GM21723 (cell line): ENCODE measurements around the gene MRTFB.
"Not testable (repeated sequence)": the region's sequence is repeated elsewhere in the genome, so short reads cannot be mapped to it uniquely, and the experiment has no call there.

Experiments used
- ATAC-seq: cut with Tn5 transposase; IDR thresholded peaks from one replicate; pipeline ENCODE4 v1.9.1; 2021; ENCODE audit warnings: mild to moderate bottlenecking, moderate library complexity; ENCODE audit not compliant: unreplicated experiment

MRTFB gene

DNA sequence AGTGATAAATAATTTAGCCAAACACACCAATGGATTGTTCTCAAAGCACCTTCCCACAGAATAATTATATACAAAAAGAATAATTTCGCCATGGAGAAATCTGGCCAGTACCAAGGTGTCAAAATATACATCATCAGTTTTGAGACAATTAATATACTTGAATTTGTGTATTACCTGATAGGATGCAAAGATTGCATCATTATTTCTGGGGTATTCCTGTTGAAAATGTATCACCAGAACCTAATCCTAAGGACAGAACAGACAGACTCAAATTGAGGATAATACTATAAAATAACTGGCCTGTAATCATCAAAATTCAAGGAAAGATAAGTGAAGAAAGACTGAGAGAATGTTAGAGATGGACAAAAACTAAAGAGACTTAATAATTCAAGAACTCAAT lies 111.9 kb downstream of the MRTFB start:
- ATAC-seq: no peak

DNA sequence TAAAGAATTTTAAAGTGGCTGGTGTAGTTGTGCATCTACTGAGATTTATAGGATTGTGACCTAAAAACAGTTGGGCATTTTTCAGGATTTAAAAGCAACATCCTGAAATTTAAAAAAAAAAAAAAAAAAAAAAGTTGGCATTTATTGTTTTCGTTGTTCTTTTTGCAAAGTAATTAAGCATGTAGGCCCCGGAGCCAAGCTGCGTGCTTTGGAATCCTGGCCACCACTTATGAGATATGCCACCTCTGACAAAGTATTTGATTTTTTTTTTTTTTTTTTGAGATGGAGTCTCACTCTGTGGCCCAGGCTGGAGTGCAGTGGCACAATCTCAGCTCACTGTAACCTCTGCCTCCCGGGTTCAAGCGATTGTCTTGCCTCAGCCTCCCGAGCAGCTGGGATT lies 112.8 kb downstream of the MRTFB start:
- not testable (repeated sequence) for ATAC-seq

DNA sequence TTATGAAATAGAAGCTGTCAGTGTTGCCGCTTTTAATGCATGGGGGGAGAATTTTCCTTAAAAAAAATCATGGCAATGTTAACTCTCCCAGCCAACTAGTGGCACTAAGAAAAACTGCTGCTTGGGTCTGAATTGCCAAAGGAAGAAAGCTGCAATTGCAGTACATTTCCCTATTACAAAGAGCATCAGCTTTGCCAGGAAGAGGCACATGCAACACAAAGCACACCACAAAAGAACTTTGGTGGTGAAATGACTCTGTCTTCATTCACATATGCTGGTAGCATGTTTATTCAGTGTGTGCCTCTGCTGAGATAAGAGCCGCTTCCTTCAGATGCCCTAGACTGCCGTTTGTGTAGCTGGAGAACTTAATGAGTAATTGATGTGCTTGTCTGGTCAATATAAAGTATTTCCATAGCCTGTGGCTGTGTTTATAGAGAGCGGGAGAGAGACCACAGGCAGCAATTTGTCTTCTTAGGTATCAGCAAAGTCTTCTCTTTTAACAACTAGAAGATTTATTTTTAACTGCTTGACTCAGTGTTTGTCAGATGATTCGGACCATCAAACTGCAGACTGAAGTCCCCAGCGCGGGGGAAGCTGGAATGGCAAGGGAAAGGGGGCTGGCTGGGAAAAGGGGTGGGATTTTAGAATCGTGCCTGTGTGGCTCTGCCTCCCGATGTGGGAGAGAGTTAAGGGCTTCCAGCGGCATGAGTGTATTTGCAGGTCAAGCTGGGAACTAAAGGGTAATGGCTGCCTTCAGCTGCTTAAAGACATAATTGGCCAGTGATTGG lies 115.1 kb downstream of the MRTFB start:
- no peak for ATAC-seq

DNA sequence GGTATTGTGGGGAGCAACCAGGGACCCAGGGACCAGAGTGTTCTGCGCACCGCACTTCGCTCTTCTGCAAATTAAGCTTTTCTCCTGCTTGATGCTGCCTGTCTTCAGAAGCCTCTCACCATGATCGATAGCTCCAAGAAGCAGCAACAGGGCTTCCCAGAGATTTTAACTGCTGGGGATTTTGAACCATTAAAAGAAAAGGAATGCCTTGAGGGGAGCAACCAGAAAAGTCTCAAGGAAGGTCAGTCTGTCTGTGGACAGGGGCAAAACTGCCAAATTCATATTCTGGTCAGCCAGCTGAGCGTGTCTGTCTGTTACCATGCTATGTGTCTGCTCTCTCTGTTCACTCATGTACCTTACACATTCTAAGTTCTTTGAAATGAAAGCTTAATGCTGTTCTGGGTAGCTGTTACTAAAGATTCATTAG lies 115.7 kb downstream of the MRTFB start:
- ATAC-seq: no peak

DNA sequence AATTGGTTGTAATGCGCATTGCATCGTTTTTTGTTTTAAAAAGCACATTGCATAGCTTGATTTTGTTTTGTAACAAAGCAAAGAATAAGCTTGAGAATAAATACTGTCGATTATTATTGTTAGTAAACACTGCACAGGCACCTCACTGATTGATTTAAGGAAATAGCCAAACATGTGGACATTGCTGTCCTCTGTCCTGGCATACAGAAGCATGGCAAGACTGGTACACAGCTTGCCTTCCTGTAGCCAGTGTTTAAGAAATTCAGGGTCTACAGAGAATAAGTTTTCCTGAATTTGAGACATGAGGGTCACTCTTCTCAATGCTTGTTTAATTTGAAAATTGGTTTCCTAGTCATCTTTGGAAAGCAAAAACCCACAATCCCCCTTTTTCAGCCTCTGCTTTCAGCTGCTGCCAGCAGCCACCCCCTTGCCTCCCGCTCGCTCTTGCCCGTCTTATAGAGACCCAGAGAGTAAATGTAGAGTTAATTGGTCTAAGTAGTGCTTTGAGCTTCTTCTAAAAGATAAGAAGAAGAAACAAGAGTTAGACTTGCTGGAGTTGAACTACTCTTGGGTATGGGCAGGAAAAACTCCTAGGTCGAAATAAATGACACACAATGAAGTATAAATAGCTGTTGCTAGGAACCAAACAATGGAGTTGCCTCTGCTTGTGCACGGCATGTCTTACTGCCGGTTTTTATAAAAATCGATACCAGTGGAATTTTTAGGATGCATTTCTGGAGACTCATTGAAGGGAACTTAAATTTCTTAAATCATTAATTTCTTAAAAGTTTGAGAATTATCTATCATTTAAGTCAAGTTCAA lies 116.6 kb downstream of the MRTFB start:
- no peak for ATAC-seq

DNA sequence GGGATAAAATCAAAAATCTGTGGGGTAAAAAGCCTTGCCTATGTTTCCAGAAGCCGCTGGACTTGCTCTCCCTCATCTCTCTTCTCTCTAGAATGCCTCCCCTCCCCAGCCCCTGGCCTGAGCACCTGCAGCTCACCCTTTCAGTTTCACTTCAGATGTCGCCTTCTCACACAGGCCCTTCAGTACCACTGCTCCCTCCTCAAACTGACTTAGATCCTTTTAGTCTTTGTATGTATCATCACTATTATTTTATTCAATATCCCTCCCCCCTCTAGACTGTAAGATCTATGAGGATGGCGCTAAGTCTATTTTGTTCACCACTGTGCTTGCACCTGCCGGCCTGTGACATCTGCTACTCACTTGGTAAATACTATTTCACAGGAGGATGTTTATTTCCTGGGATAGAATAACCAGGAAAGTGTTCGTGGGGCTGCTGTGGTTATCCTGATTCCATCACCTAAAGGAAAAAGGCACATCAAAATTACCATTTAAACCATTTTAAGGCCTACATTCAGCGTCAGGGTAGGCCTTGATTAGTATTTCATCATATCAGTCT lies 122.3 kb downstream of the MRTFB start:
- peak; percentile 97 for ATAC-seq

DNA sequence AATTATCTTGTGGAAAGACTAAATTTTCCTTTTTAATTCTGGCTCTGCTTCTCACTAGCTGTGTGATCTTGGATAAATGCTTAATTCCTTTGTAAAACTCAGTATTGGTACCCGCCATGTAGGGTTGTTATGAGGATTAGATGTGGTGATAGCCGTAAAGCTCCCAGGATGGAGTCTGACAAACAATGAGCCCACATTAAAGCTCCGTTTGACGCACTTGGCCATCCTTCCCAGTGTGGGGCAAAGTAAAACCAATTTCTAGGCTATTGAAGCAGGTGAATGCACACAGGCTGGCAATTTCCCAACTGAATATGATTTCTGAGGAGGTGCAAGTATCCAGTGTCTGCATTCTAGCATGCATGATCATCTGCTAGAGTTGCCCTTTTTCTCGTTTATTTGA lies 123.6 kb downstream of the MRTFB start:
- no peak for ATAC-seq

DNA sequence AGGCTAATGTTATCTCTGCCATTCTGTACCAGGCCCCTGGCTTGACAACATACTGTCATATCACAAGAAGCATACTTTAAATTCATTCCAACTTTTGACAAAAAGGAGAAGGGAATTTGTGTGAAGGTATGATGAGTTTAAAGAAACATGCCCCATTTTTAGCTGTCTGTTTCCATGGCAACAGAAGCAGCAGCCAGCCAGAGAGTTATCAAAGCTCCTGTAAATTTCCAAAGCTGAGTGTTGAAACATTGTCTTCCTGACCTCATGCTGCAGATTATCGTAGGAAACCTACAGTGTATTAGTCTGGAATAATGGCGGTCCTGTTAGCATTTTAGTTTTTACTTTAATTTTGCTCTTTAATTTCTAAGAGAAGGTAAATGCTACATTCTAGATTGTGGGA lies 124.9 kb downstream of the MRTFB start:
- no peak for ATAC-seq

DNA sequence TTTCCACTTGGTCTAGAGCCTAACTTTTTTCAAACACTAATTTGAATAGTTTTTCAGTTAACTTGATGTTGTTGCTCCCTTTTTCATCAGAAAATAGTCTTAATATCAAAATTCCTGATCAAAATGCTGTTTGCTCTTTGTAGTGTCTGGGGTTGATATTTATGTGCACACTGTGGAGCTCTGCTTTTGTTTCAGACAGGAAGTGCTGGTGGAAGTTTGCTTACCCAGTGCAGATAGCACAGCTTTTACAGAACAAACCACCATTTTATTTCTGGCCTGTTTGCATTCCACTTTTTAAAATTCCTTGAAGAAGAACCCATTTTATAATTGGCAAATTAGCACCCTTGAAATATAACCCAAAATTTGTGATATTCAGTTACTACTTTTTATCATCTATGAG lies 125.4 kb downstream of the MRTFB start:
- no peak for ATAC-seq

DNA sequence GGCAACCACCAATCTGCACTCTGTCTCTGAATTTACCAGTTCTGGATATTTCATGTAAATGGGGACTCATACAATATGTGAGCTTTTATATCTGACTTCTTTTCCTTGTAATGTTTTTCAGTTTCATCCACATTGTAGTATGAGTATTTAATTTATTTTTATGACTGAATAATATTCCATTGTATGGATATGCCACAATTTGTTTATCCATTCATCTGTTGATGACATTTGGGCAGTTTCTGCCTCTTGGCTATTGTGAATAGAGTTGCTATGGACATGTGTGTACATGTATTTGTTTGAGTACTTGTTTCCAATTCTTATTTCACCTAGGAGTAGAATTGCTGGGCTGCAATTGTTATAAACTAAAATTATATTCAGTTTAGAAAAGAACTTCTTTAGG lies 126.9 kb downstream of the MRTFB start:
- no peak for ATAC-seq

DNA sequence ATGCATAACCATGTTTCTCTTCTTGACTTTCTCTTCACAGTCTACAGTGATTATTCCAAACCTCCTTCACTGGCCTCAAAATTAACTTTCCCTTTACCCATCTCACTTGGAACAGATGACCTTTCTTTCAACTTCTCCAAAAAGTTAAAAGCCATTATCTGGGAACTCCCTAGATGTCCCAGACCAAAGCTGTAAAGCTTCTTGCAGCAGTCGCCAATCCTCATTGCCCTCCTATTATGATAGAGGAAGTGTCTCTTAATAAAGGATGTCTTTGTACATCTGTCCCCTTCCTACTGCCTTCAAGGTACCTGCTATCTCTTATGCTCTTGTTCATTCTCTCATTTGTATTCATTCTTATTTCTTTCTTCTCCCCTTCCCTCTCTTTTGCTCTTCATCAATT lies 127.5 kb downstream of the MRTFB start:
- ATAC-seq: no peak

DNA sequence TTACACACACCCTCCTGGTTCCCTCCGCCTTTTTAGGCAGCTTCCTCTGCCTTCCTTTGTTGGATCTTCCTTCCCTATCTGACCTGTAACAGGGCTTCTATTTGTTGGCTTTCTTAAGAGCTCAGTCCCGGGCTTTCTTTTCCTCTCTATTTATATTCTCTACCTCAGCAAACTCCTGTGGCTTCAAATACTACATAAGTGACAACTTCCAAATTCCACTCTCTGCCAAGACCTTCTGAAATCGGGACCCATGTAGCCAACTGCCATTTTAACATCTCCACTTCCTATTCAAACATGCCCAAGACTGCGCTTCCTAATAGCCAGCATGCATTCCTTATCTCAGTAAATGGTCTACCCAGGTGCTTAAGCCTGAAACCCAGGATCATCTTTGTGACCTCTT lies 128.1 kb downstream of the MRTFB start:
- no peak for ATAC-seq

DNA sequence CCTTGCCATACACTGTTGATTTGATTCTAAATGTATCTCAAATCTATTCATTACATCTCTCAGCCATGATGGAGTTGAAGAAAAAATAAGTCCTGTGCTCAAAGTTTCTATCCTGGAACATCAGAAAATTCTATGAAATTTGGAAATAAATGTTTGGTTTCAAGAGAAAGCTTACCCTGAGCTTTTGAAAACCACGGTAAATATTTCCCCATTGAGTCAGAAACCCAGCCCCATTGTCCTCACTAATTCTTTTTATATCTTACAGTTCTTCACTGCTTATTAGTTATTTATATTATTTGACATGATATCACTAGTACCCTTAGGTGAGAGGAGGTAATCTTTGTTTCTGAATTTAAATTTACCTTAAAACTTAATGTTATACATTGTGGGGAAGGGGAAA lies 128.5 kb downstream of the MRTFB start:
- no peak for ATAC-seq

DNA sequence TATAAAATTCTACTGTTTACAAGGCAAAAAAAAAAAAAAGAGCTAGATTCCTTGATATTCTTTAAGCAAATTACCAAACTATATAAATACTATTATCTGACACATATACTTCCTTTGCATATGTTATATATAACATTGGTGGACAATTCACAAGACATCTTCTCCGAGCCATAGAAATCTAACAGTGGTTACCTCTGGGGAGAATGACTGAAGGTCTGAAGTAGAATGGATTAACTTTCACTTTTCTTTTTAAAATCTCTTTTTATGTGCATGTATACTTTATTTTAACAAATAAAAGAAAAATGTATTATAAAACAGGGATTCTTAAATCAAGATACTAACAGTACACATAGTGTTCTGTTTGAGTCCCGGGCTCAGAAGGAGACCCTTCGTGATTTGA lies 131.0 kb downstream of the MRTFB start:
- ATAC-seq: no peak

DNA sequence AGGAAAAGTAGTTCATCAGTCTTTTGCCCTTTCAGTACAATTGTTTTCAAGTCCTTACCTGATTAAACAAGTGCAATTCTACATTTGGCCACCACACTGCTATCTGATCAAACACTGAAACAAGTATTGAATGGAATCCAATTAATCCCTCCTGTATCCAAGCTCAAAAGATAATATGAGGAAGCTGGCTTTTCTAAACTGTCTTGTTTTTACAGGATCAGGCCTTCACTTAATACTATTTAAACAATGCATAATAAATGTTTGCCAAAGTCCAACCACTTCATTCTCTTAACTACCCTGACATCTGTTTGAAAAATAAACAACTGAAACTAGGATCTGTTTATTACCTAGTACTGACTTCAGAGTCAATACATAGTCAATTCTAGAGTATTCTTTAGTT lies 131.6 kb downstream of the MRTFB start:
- ATAC-seq: no peak

DNA sequence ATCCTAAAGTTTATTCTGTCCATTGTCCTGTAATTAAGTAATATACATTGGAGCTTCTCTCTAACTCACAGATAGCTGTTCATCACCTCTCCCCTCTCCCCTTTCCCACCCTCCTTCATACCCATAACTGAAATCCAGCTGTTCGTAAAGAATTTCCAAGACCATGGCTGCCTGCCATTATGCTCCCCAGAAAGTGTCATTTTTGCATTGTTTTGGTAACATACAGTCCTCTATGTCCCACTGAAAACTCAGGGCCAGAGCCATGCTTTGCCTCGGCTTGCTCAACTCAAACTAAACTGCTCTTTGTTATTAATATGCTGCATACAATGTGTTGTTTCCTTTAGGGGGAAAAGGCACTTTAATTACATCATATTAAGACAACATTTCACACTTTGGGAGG lies 132.0 kb downstream of the MRTFB start:
- no peak for ATAC-seq

DNA sequence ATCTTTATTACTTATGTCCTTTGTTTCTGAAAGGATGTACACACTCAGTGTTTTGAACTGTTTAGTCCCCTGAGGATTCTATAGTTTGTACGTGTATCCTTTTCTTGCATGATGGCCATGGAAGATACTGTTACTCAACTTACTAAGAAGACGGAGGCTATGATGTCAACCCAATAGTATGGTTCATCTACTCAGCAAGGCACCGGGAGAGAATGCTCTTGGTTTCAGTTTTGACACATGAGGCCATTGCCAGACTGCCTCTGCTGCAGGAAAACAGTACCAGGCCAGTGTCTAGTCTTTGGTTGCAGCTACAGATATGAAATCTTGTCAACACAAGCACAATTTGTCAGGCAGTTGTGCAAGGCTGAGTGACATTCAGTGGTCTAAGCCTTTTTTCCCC lies 134.5 kb downstream of the MRTFB start:
- no peak for ATAC-seq

DNA sequence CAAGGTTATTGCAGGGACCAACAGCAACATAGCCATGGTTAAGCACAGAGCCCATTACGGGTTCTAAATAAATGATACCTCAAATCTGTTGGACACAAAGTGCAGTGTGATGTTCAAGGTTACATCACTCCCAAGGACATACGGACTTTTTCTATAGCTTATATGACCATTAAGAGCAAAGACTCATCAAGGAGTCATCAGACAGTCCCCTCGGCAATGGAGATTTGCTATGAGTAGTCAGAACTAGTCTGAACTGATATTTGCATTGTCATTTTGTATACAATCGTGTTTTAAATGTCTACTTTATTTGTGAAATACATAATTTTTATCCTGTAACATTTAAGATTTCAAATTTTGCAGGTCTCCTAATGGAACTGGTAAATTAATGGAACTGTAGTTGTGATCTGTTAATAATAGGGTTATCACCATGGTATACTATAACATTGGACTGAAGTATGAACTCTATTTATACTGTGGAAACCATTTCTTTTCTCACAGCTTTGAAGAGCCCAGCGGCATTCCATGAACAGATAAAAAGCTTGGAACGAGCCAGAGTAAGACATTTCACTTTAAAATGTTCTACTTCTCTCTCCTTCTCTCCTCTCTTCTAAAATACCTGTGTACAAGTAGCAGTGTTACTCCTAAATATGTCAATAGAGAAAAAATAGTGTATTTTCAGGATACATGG lies 140.9 kb downstream of the MRTFB start:
- ATAC-seq: no peak

DNA sequence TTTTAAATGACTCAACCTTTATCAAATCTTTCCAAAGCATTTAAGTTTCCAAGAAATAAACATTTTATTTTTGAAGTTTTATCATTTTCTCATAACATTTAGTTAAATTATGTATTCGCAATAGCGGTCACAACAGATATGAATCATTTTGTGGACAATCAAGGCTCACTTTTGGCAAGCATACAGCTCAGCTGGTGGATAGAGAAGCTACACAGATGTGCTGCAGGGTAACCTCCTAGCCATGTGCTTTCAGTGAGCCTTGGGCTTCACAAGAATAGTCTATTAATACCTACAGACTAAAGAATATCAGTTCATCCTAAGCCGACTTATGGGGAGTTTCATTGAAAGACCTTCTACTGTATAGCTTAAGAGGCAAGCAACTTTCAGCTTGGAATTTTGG lies 144.8 kb downstream of the MRTFB start:
- no peak for ATAC-seq

DNA sequence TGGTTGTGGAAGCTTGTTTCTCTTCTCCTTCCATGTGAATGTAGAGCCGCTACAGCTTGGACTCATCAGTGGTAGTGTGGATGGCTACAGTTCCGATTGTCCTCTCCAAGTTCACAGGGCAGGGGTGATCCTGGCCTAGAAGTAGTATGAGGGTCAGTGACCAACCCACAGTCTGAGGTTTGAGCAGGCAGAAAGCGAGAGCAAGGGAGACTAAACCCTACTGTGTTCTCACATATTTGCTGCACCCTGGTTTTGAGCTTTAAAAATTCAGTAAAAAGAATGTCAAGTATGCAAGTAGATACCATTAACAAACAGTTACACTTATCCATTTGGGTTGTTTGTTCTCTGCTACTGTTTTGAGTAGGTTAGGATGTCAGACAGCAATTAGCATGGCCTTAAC lies 148.9 kb downstream of the MRTFB start:
- ATAC-seq: no peak

DNA sequence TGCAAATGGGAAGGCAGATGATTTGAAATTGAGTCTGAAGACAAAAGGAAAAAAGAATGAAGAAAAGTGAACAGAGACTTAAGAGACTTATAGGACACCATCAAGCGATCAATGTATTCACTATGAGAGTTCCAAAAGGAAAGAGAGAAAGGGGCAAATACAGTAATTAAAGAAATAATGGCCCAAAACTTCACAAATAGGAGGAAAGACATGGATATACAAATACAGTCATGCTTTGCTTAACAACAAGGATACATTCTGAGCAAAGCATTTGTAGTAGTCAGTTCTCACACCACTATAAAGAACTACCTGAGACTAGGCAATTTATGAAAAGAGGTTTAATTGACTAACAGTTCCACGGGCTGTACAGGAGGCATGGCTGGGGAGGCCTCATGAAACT lies 152.5 kb downstream of the MRTFB start:
- ATAC-seq: no peak
